H1 (cell line): Measurements from ENCODE around the gene OR2T4. TPM values are rescaled to one million over a fixed set of nuclear protein-coding genes. Genes with fewer than 3 reads are reported as not detected.

Experiments used
- CTCF ChIA-PET: fragments of 300-600 bp; sonication (Branson Sonifier 250); formaldehyde crosslinking; loops from one replicate; lab custom pipeline; 2021; ENCODE audit not compliant: partially characterized antibody; lab: Charles Lee
- POLR2A ChIA-PET: fragments of 300-600 bp; sonication (Branson Sonifier 250); formaldehyde crosslinking; loops from one replicate; lab custom pipeline; 2021; ENCODE audit warnings: inconsistent platforms; ENCODE audit not compliant: partially characterized antibody; lab: Charles Lee
- DNase-seq, 2 experiments: peaks; one replicate each; pipeline versions ENCODE4 v3.0.0 to v3.0.0-alpha.2; 2010 to 2022; ENCODE audit warnings: low spot score in 2 of 2, low read depth in 1 of 2, mixed read lengths in 1 of 2
- FAIRE-seq: peaks from 2 replicates; lab custom pipeline; 2011; peaks lifted over from hg19 to GRCh38; lab: Jason Lieb, UNC
- H2AFZ ChIP-seq: 2 replicates; pipeline ENCODE4 v1.8.1; 2012; ENCODE audit warnings: low read length, inconsistent platforms
- H2AK5ac ChIP-seq: 2 replicates; pipeline ENCODE4 v1.6.1; 2013; ENCODE audit warnings: low read depth, low read length
- H2BK120ac ChIP-seq: replicated peaks from 2 replicates; pipeline ENCODE3; 2013; ENCODE audit warnings: low read depth, low read length, inconsistent platforms
- H2BK12ac ChIP-seq: 2 replicates; pipeline ENCODE4 v1.6.1; 2013; ENCODE audit warnings: low read depth, low read length
- H2BK15ac ChIP-seq: 2 replicates; pipeline ENCODE4 v1.6.1; 2013; ENCODE audit warnings: low read length
- H2BK20ac ChIP-seq: 2 replicates; pipeline ENCODE4 v1.6.1; 2013; ENCODE audit warnings: low read length
- H2BK5ac ChIP-seq: 2 replicates; pipeline ENCODE4 v1.6.1; 2013; ENCODE audit warnings: low read depth, low read length
- H3K14ac ChIP-seq: 2 replicates; pipeline ENCODE4 v1.6.1; 2013; ENCODE audit warnings: inconsistent platforms; ENCODE audit not compliant: insufficient read length
- H3K18ac ChIP-seq: 2 replicates; pipeline ENCODE4 v1.6.1; 2013; ENCODE audit warnings: low read length; ENCODE audit errors: extremely low read depth
- H3K23ac ChIP-seq: 2 replicates; pipeline ENCODE4 v1.6.1; 2013; ENCODE audit warnings: inconsistent platforms; ENCODE audit not compliant: insufficient read length
- H3K23me2 ChIP-seq: 2 replicates; pipeline ENCODE4 v1.6.1; 2013; ENCODE audit warnings: low read depth, low read length
- H3K27ac ChIP-seq: 2 replicates; pipeline ENCODE4 v1.6.1; 2011; ENCODE audit warnings: low read depth, low read length, inconsistent platforms
- H3K27me3 ChIP-seq, 4 experiments: replicated peaks in 1 of 4; 1 replicate in 1 of 4; 2 replicates in 3 of 4; pipeline versions ENCODE4 v1.6.1 to v1.8.1; 2011 to 2013; ENCODE audit warnings: low read length in 3 of 4, mild to moderate bottlenecking in 3 of 4, inconsistent platforms in 2 of 4, mixed read lengths in 2 of 4, moderate library complexity in 1 of 4; ENCODE audit not compliant: control insufficient read depth in 3 of 4, insufficient read depth in 3 of 4; ENCODE audit errors: extremely low read depth in 1 of 4
- H3K36me3 ChIP-seq, 4 experiments: 2 replicates each; pipeline versions ENCODE4 v1.6.1 to v1.8.1; 2011 to 2013; ENCODE audit warnings: mild to moderate bottlenecking in 4 of 4, low read length in 3 of 4, moderate library complexity in 2 of 4, control low read depth in 1 of 4, inconsistent platforms in 1 of 4; ENCODE audit not compliant: insufficient read depth in 4 of 4, control insufficient read depth in 2 of 4
- H3K4ac ChIP-seq: replicated peaks from 2 replicates; pipeline ENCODE3; 2013; ENCODE audit warnings: low read length, low read depth, mixed read lengths, inconsistent platforms; ENCODE audit not compliant: insufficient read length
- H3K4me1 ChIP-seq, 4 experiments: replicated peaks in 1 of 4; 1 replicate in 1 of 4; 2 replicates in 3 of 4; pipeline versions ENCODE4 v1.6.1 to v1.8.1; 2011 to 2013; ENCODE audit warnings: low read length in 3 of 4, inconsistent platforms in 2 of 4, mixed read lengths in 1 of 4; ENCODE audit not compliant: insufficient read depth in 4 of 4, control insufficient read depth in 3 of 4
- H3K4me2 ChIP-seq, 2 experiments: 2 replicates each; pipeline versions ENCODE4 v1.6.1 to v1.8.1; 2011 to 2013; ENCODE audit warnings: low read depth in 2 of 2, low read length in 2 of 2, control low read depth in 1 of 2, inconsistent platforms in 1 of 2, mild to moderate bottlenecking in 1 of 2; ENCODE audit not compliant: insufficient read depth in 1 of 2
- H3K4me3 ChIP-seq, 4 experiments: fragments of 200-600, 300-600 bp in 1 of 4; sonication (generic), shearing (Covaris generic), sonication (Bioruptor Twin) in 1 of 4; 2 replicates each; pipeline versions ENCODE4 v1.5.1 to v1.8.1; 2011 to 2016; ENCODE audit warnings: low read length in 4 of 4, low read depth in 3 of 4, control low read depth in 2 of 4, inconsistent platforms in 2 of 4, mild to moderate bottlenecking in 2 of 4, mixed read lengths in 1 of 4, moderate library complexity in 1 of 4; ENCODE audit not compliant: insufficient read depth in 2 of 4; ENCODE audit errors: extremely low read depth in 1 of 4
- H3K56ac ChIP-seq: replicated peaks from 2 replicates; pipeline ENCODE3; 2013; ENCODE audit warnings: low read depth, mild to moderate bottlenecking, mixed read lengths, low read length, inconsistent platforms; ENCODE audit not compliant: insufficient read length
- H3K79me1 ChIP-seq: 2 replicates; pipeline ENCODE4 v1.6.1; 2013; ENCODE audit warnings: low read depth, low read length, control low read depth
- H3K79me2 ChIP-seq, 2 experiments: 2 replicates each; pipeline versions ENCODE4 v1.6.1 to v1.8.1; 2012 to 2013; ENCODE audit warnings: low read length in 2 of 2, mild to moderate bottlenecking in 2 of 2, inconsistent platforms in 1 of 2; ENCODE audit not compliant: insufficient read depth in 2 of 2, control insufficient read depth in 1 of 2
- H3K9ac ChIP-seq, 4 experiments: replicated peaks in 1 of 4; 1 replicate in 1 of 4; 2 replicates in 3 of 4; pipeline versions ENCODE4 v1.6.1 to v1.8.1; 2011 to 2013; ENCODE audit warnings: low read depth in 3 of 4, low read length in 3 of 4, control low read depth in 2 of 4, mild to moderate bottlenecking in 2 of 4, moderate library complexity in 2 of 4, inconsistent platforms in 1 of 4; ENCODE audit errors: extremely low read depth in 1 of 4
- H3K9me3 ChIP-seq, 2 experiments: 2 replicates each; pipeline versions ENCODE4 v1.6.1 to v1.8.1; 2012 to 2013; ENCODE audit warnings: mild to moderate bottlenecking in 2 of 2, moderate library complexity in 2 of 2, control low read depth in 1 of 2, inconsistent platforms in 1 of 2, low read depth in 1 of 2, low read length in 1 of 2, mixed read lengths in 1 of 2; ENCODE audit not compliant: insufficient read depth in 2 of 2
- H4K20me1 ChIP-seq, 2 experiments: replicated peaks in 1 of 2; 2 replicates each; pipeline versions ENCODE3 to v1.8.1; 2011 to 2013; ENCODE audit warnings: inconsistent platforms in 2 of 2, low read length in 2 of 2, mild to moderate bottlenecking in 1 of 2; ENCODE audit not compliant: insufficient read depth in 2 of 2, control insufficient read depth in 1 of 2
- H4K5ac ChIP-seq: 2 replicates; pipeline ENCODE4 v1.6.1; 2013; ENCODE audit warnings: low read length, low read depth, mixed read lengths, inconsistent platforms; ENCODE audit not compliant: insufficient read length
- H4K8ac ChIP-seq: 2 replicates; pipeline ENCODE4 v1.8.0; 2013; ENCODE audit warnings: mild to moderate bottlenecking, moderate library complexity, low read length, inconsistent platforms; ENCODE audit not compliant: insufficient read depth; ENCODE audit errors: extremely low read depth
- H4K91ac ChIP-seq: replicated peaks from 2 replicates; pipeline ENCODE3; 2013; ENCODE audit warnings: low read length, mixed read lengths, inconsistent platforms; ENCODE audit not compliant: insufficient read length
- CREB1 ChIP-seq: IDR thresholded peaks from 2 replicates; pipeline ENCODE4 v1.6.1; 2012; ENCODE audit warnings: inconsistent platforms
- JUN ChIP-seq: IDR thresholded peaks from 2 replicates; pipeline ENCODE4 v1.6.1; 2011; ENCODE audit warnings: low read depth, mild to moderate bottlenecking, improper control_type of control experiment, low read length
- SIX5 ChIP-seq: IDR thresholded peaks from 2 replicates; pipeline ENCODE4 v1.6.1; 2011; ENCODE audit warnings: mild to moderate bottlenecking, low read depth, low read length
- ZNF274 ChIP-seq: IDR thresholded peaks from 2 replicates; pipeline ENCODE4 v1.7.0; 2012; ENCODE audit warnings: low read length, borderline replicate concordance; ENCODE audit errors: extremely low read depth
- WGBS, 2 experiments: shearing (Covaris generic) in 1 of 2; methylation state at CpG; one replicate each; pipeline versions ENCODE4 v1.1.6 to v1.1.7; 2013 to 2015; ENCODE audit warnings: low lambda C conversion rate in 2 of 2, mixed read lengths in 2 of 2, inconsistent platforms in 1 of 2, low coverage in 1 of 2, missing lambda C conversion rate in 1 of 2; ENCODE audit not compliant: insufficient replicate concordance in 2 of 2, insufficient coverage in 1 of 2, insufficient read length in 1 of 2; ENCODE audit errors: extremely low coverage in 1 of 2, missing lambda C conversion rate in 1 of 2; 5-methylcytosine and 5-hydroxymethylcytosine counted together
- polyA plus RNA-seq, 7 experiments: library from polyadenylated mRNA; depleted of rRNA in 3 of 7; stranded (reverse) in 5 of 7; unstranded in 2 of 7; fragments of >200 nt in 5 of 7; fragments of 200-250 nt in 2 of 7; gene quantifications; 1 replicate in 5 of 7; 2 replicates in 1 of 7; 4 replicates in 1 of 7; pipeline versions ENCODE4 v1.2.1 to v1.2.3, GENCODE V29; 2011 to 2013; ENCODE audit warnings: missing spikeins in 2 of 7, mixed read lengths in 2 of 7
- total RNA-seq: library from RNA; stranded (reverse); fragmentation: NEBNext Ultra II Directional; extraction: Animal tissue kit (Norgen Biotek cat#: 25700); gene quantifications from 2 replicates; pipeline ENCODE4 v1.2.1, GENCODE V29; 2021

The OR2T4 gene
- total and polyA plus RNA-seq, 2 of the 8 experiments (the other 6 are each of a cell fraction or from before 2014, with no cell fraction given), result not detected

DNA sequence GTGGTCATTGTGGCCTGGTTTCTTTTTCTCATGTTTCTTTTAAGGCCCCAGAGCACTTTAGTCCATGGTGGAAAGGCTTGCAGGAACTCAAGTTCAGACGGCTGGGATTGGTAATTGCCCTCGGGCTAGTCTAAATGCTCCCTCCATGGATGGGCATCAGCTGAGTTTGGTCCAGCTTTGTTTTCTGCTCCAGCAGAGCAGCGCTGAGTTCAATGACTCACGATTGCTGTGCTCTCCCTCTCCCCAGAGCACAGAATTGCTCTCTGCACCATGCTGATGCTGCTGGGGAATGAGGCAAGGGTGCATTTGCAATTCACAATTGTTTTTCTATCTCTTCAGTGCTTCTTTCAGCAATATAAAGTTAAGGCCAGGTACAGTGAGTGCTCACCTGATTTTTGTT lies 12.3 kb downstream of the OR2T4 start:
- Histone ChIP-seq H3K4ac (no peak overlapping the region), H3K79me1 (no peaks in the 10 kb centered on the region), H2BK120ac (no peak overlapping the region), H4K20me1 (no peaks in the 10 kb centered on the region), H4K91ac (no peak overlapping the region), H2AFZ (no peak overlapping the region), H2BK12ac (no peak overlapping the region), H4K5ac (no peak overlapping the region), H2BK20ac (no peak overlapping the region), H3K9me3 (peaks cover 59 to 66% of the 10 kb centered on the region in 2 experiments), H2AK5ac (no peak overlapping the region), H3K4me3 (no peak overlapping the region), H3K4me1 (no peaks in the 10 kb centered on the region), H2BK5ac (no peak overlapping the region), H3K9ac (no peak overlapping the region), H3K23me2 (no peaks in the 10 kb centered on the region), H3K18ac (no peak overlapping the region), H3K36me3 (no peaks in the 10 kb centered on the region), H3K79me2 (no peaks in the 10 kb centered on the region), H3K27ac (no peak overlapping the region), H3K27me3 (no peaks in the 10 kb centered on the region), H3K14ac (no peak overlapping the region), H3K4me2 (no peak overlapping the region), H2BK15ac (no peak overlapping the region), H3K56ac (no peak overlapping the region), H4K8ac (no peak overlapping the region), H3K23ac (no peak overlapping the region)
- POLR2A ChIA-PET, result no interaction called here
- TF ChIP-seq CREB1, result no peak
- no peak for TF ChIP-seq ZNF274
- TF ChIP-seq SIX5, result no peak
- TF ChIP-seq JUN, result no peak
- WGBS, 2 experiments, result 71% methylated on average over 4 of the region's 4 CpGs; no CpG with 5 or more reads in 1 of the 2 experiments
- CTCF ChIA-PET, result no interaction called here
- FAIRE-seq (no peak), DNase-seq (no peak)
